ENCODE results near the gene PTPRF. TPM values are rescaled to one million over a fixed set of nuclear protein-coding genes. Genes with fewer than 3 reads are reported as not detected.
"Not testable (repeated sequence)": the region's sequence is repeated elsewhere in the genome, so short reads cannot be mapped to it uniquely, and the experiment has no call there.

PTPRF gene
- total RNA-seq, 2 experiments from 2014 or later = 2.1 to 2.4 TPM

GRCh38 chr1:43545339-43545694, 14.6 kb downstream of the PTPRF start:
- no peak for DNase-seq
- Mint-ChIP-seq H3K36me3 (ENCODE audit: low read depth) (no peaks in the 10 kb centered on the region), H3K9me3 (no peaks in the 10 kb centered on the region), H3K27me3 (peaks cover under 1% of the 10 kb centered on the region), H3K4me1 (peaks cover under 1% of the 10 kb centered on the region), H3K4me3 (no peak overlapping the region), H3K27ac (no peak overlapping the region)
- CTCF ChIA-PET = no interaction called here
- POLR2A ChIA-PET = interaction anchor here (1.2 kb wide), 1 partner anchor 206 kb away, joined by 3 read pairs; no protein-coding TSS in a partner anchor

DNA sequence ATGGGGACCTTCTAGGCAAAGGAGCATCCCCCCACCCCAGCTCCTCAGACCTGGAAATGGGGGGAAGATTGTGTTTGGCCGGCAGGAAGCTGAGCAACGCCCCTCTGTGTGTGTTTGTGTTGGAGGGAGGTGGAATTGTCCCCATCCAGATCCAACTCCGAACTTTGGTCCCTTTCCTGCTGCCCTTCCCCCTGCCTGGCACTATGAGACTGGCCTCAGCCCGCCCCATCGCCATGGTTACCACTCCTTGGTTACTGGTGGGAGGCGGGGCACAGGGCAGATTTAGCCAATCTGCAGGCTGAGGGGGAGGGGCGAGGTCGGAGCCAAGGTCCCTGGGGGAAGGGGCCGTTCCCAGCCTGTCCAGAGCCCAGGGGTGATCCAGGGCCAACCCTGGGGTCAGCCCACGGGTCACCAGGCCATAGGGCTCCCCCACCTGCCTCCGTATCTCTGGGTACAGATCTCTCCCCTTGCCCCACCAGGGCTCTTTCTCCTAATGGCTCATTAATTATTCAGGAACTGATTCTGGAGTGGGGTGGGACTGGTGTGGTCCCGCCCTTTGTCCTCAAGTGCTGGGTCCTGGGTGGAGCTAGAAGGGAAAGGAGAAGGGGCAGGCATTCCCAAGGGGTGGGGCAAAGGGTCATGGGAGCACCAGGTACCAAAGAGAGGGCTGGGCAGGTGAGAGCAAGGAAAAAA, 15.2 kb downstream of the PTPRF start:
- peaks cover 6% of the 10 kb centered on the region for H3K27me3 Mint-ChIP-seq
- POLR2A ChIA-PET = no interaction called here
- CTCF ChIA-PET = no interaction called here
- H3K9me3 Mint-ChIP-seq = no peaks in the 10 kb centered on the region
- no peak overlapping the region for H3K4me3 Mint-ChIP-seq
- DNase-seq = no peak
- H3K4me1 Mint-ChIP-seq = peaks cover 2% of the 10 kb centered on the region
- H3K36me3 Mint-ChIP-seq (ENCODE audit: low read depth) = no peaks in the 10 kb centered on the region
- H3K27ac Mint-ChIP-seq = no peak overlapping the region

DNA sequence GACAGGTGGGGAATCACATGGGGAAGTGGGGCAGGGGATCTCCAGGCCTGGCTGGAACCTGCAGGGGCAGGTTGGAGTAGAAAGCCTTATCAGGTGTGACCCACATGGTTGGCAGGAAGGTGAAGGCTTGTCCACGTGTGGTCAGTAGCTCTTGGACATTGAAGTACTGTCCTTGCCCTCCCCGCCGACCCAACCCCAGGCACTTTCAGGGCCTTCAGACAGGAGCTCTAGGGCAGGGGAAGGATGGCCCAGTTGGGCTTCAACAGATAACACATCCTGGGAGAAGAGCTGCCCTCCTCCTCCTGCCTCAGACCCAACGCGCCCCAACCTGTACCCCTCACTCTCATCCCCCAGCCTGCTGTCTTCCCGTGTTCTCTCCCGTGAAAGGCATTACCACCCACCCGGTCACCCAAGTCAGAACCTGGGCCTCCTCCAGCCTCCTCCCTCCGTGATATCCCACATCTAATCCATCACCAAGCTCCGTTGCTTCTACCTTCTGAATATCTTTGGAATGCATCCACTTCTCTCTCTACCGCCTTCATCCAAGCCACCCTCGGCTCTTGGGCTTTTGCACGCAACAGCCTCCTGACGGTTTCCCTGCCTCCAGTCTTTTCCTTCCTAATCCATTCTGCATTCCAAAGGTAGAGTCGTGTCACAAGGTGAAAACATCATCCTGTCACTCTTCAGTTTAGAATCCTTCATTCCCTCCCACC, 15.9 kb downstream of the PTPRF start:
- DNase-seq = no peak
- Mint-ChIP-seq H3K36me3 (ENCODE audit: low read depth) (no peaks in the 10 kb centered on the region), H3K4me3 (no peak overlapping the region), H3K27me3 (peaks cover 9% of the 10 kb centered on the region), H3K27ac (no peak overlapping the region), H3K4me1 (peaks cover 2% of the 10 kb centered on the region), H3K9me3 (no peaks in the 10 kb centered on the region)
- POLR2A ChIA-PET = no interaction called here
- CTCF ChIA-PET = no interaction called here

DNA sequence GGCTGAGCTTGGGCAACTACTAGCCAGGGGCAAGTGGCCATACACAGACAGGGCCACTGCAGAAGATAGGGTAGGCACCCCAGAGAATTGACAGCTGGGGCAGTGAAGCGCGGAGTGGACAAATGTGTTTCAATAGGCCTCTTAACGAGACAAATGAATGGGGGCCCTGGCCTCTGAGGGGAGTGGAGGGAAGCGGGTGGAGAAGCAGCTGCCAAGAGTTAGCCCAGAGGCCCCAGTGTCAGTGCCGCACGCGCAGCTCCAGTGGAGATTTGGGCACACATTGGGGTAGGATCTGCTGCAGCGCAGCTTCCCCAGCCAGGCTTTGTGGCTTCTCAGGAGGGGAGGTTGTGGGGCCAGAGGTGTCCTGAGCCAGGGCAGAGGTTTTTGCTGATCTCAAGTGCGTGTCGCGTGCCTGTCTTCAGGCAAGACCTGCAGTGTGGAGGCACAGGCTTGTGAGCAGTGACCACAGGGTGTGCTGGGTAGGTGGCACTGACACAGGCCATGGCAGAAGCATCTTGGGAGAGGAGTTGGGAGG, 16.9 kb downstream of the PTPRF start:
- DNase-seq = no peak
- Mint-ChIP-seq H3K9me3 (no peaks in the 10 kb centered on the region), H3K4me1 (peaks cover 2% of the 10 kb centered on the region), H3K27ac (no peak overlapping the region), H3K27me3 (peaks cover 9% of the 10 kb centered on the region), H3K36me3 (ENCODE audit: low read depth) (no peaks in the 10 kb centered on the region), H3K4me3 (no peak overlapping the region)
- CTCF ChIA-PET = no interaction called here
- POLR2A ChIA-PET = no interaction called here

- Mint-ChIP-seq H3K27me3 (peaks cover 9% of the 10 kb centered on the region), H3K36me3 (ENCODE audit: low read depth) (no peaks in the 10 kb centered on the region), H3K4me3 (no peak overlapping the region), H3K9me3 (no peaks in the 10 kb centered on the region), H3K27ac (no peak overlapping the region), H3K4me1 (peaks cover 2% of the 10 kb centered on the region)
- ChIA-PET POLR2A (no interaction called here), CTCF (no interaction called here)
- DNase-seq = no peak
Measured at GRCh38 chr1:43548285-43549271, 17.9 kb downstream of the PTPRF start.

GRCh38 chr1:43549394-43549793, 18.7 kb downstream of the PTPRF start:
- H3K27me3 Mint-ChIP-seq; H3K9me3 Mint-ChIP-seq; H3K27ac Mint-ChIP-seq; H3K4me3 Mint-ChIP-seq; POLR2A ChIA-PET; H3K4me1 Mint-ChIP-seq; CTCF ChIA-PET; H3K36me3 Mint-ChIP-seq (ENCODE audit: low read depth); DNase-seq: not testable (repeated sequence)

DNA sequence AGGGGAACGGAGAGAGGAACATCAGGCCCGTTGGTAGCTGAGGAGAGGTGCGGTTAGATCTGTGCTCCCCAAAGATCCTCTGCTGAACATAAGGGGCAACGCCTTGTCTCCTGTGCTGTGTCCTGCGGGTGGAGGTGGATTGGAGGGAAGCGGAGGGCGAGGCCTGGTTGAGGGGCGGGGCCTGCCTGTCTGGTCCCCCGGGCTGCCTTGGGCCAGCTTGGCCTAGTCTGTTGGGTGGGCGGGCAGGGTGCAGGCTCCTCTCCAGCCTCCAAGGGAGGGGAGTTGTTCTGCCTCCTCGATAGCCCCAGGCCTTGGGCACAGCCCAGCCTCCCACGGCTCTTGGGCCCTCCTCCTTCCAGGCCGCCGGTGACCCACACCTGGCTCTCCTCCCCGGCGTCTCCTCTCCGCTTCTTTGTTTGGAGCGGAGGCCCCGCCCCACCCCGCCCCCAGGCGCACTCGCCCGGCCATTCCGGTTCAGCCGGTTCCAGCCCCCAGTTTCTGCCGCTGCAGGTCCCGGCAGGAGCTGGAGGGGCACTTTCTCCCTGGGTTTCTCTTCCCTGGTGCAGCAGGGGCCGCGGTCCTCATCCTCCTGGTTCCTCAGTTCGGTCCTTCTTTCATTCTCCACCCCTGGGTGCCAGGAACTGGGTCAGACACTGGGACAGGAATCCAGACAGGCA, 19.4 kb downstream of the PTPRF start:
- peaks cover 9% of the 10 kb centered on the region for H3K27me3 Mint-ChIP-seq
- H3K4me3 Mint-ChIP-seq = no peak overlapping the region
- no peaks in the 10 kb centered on the region for H3K9me3 Mint-ChIP-seq
- ChIA-PET CTCF (no interaction called here), POLR2A (no interaction called here)
- H3K4me1 Mint-ChIP-seq = peaks cover 6% of the 10 kb centered on the region
- no peak overlapping the region for H3K27ac Mint-ChIP-seq
- no peak for DNase-seq
- H3K36me3 Mint-ChIP-seq (ENCODE audit: low read depth) = no peaks in the 10 kb centered on the region

GRCh38 chr1:43550598-43551246, 20.0 kb downstream of the PTPRF start:
- Mint-ChIP-seq H3K4me3 (no peak overlapping the region), H3K36me3 (ENCODE audit: low read depth) (no peaks in the 10 kb centered on the region), H3K27me3 (peaks cover 9% of the 10 kb centered on the region), H3K27ac (no peak overlapping the region), H3K4me1 (peaks cover 6% of the 10 kb centered on the region), H3K9me3 (no peaks in the 10 kb centered on the region)
- POLR2A ChIA-PET = no interaction called here
- DNase-seq = no peak
- CTCF ChIA-PET = no interaction called here

DNA sequence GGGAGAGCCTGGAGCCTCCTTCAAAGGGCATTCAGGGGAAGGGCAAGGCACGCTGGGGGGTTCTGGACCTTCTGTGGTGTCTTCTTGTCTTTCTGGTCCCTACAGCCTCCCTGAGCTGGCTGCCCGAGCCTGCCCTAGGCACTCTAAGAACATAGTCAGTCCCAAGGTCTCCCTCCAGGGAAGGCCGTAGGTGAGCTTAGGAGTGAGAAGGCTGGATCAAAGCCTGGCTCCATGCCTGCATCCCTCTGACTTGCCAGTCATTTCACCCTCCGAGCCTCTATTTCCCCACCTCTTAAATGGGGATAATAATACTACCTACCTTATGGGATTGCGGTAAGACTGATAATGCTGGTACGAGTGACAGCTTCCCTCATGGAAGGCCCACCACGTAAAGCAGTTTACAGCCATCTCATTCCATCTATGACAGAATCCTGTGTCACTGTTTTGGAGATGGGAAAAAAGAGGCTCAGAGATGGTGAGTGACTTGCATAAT, 20.8 kb downstream of the PTPRF start:
- H3K27me3 Mint-ChIP-seq = peaks cover 9% of the 10 kb centered on the region
- no peaks in the 10 kb centered on the region for H3K36me3 Mint-ChIP-seq (ENCODE audit: low read depth)
- H3K27ac Mint-ChIP-seq = no peak overlapping the region
- no peak overlapping the region for H3K4me3 Mint-ChIP-seq
- no peaks in the 10 kb centered on the region for H3K9me3 Mint-ChIP-seq
- no peak for DNase-seq
- ChIA-PET CTCF (no interaction called here), POLR2A (no interaction called here)
- H3K4me1 Mint-ChIP-seq = peaks cover 6% of the 10 kb centered on the region

DNA sequence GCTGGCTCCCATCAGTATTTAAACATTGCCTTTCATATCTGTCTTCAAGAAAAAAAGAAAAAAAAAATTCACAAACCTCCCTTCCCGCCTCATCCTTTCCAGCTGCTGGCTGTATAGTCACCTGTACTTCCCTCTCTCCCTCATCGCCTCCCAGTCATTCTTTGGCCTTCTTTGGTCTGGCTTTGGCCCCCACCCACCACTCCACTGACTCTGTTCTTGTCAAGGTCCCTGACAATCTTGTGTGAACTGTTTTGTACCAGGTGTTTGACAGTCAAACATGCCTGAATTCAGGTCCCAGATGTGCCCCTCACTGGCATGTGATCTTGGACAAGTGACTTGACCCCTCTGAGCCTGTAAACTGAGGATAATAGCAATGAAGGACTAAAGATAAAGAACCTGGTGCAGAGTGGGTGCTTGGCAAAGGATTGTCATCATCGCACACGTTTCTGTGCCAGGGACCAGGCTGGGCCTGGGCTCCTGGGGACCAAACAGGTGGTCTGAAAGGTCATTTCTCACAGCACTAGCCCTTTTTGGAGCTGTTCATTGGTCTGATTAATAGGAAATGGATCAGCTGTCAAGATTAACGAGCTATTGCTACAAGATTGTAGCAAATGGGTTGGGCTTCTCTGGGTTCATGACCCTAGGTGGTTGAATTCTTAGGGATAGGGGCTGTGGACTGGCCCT, 21.5 kb downstream of the PTPRF start:
- H3K27ac Mint-ChIP-seq = no peak overlapping the region
- no peak overlapping the region for H3K4me3 Mint-ChIP-seq
- ChIA-PET POLR2A (no interaction called here), CTCF (interaction anchor here (0.7 to 1.1 kb wide), 2 partner anchors 92 to 98 kb away, joined by 3 to 4 read pairs; no protein-coding TSS in a partner anchor)
- DNase-seq = no peak
- no peaks in the 10 kb centered on the region for H3K36me3 Mint-ChIP-seq (ENCODE audit: low read depth)
- no peaks in the 10 kb centered on the region for H3K9me3 Mint-ChIP-seq
- peaks cover 9% of the 10 kb centered on the region for H3K27me3 Mint-ChIP-seq
- peaks cover 6% of the 10 kb centered on the region for H3K4me1 Mint-ChIP-seq

DNA sequence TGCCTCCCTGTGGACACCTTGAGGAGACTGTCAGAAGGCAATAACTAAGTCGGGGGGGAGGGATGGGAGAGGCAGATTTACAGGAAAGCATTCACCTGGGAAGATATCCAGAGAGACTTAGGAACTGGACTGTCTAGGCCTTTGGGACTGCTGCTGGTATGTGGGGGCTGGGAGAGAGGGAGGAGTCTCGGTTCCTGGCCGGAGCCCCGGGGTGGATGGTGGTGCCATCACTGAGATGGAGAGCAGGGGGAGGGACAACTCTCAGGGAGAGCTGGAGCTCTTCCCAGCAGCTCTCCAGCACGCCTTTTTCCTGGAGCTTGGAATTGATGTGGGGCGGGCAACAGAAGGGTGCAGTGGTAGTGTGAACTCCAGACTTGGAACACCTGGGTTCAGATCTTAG, 22.1 kb downstream of the PTPRF start:
- Mint-ChIP-seq H3K36me3 (ENCODE audit: low read depth) (no peaks in the 10 kb centered on the region), H3K27ac (no peak overlapping the region), H3K4me3 (no peak overlapping the region), H3K9me3 (no peaks in the 10 kb centered on the region), H3K27me3 (peaks cover 9% of the 10 kb centered on the region), H3K4me1 (peaks cover 6% of the 10 kb centered on the region)
- DNase-seq = no peak
- ChIA-PET POLR2A (no interaction called here), CTCF (interaction anchor here (0.7 to 1.1 kb wide), 2 partner anchors 91 to 98 kb away, joined by 3 to 4 read pairs; no protein-coding TSS in a partner anchor)

Data from activated CD4-positive, alpha-beta memory T cell treated with anti-CD3 and anti-CD28 coated beads, Interleukin-2, amount 10 ng/mL, durations not matched to agents 7 days and 5 days (primary cell).